HCT116 (cell line): ENCODE results near the gene ZBTB21. TPM values are rescaled to one million over a fixed set of nuclear protein-coding genes. Genes with fewer than 3 reads are reported as not detected.

ENCODE experiments used
- ATAC-seq: fragments of 200-7000 bp; cut with Tn5 transposase; 2 replicates; pipeline ENCODE4 v1.9.1; 2020; ENCODE audit warnings: mild to moderate bottlenecking, moderate library complexity
- BruUV-seq: library from RNA; stranded (reverse); fragments of 400-500 nt; replicated peaks from 2 replicates; lab custom pipeline; 2021; lab: Mats Ljungman, UMichigan
- CTCF ChIA-PET: fragments of 300-600 bp; sonication (Branson Sonifier 250); formaldehyde crosslinking; loops from one replicate; lab custom pipeline; 2021; ENCODE audit warnings: antibody characterized with exemption; lab: Charles Lee
- POLR2A ChIA-PET: fragments of 300-600, 350-600 bp; sonication (Branson Sonifier 250); formaldehyde crosslinking; loops from one replicate; lab custom pipeline; 2021; ENCODE audit warnings: antibody characterized with exemption; lab: Charles Lee
- RAD21 ChIA-PET, 2 experiments: fragments of 300-600 bp; sonication (Branson Sonifier 250); formaldehyde crosslinking; loops; one replicate each; lab custom pipeline; 2023; ENCODE audit warnings: low total read pairs in 2 of 2; ENCODE audit not compliant: uncharacterized antibody in 2 of 2, unreplicated experiment in 2 of 2, low non-redundant PET in 1 of 2; lab: Charles Lee
- DNase-seq: peaks from one replicate; pipeline ENCODE4 v3.0.0-alpha.2; 2010; ENCODE audit warnings: low read depth, low spot score
- H2AFZ ChIP-seq: fragments of 200-600 bp; shearing (Covaris generic), sonication (generic); 2 replicates; pipeline ENCODE4 v1.6.1; 2017; ENCODE audit warnings: low read depth, mixed run types, mixed read lengths, antibody characterized with exemption, low read length; ENCODE audit not compliant: poor library complexity, severe bottlenecking
- H3K27ac ChIP-seq: 2 replicates; pipeline ENCODE4 v1.5.1; 2012; ENCODE audit warnings: low read depth, low read length
- H3K27me3 ChIP-seq: fragments of 200-600 bp; sonication (generic); 2 replicates; pipeline ENCODE4 v1.6.1; 2016; ENCODE audit warnings: mixed run types, low read length, mixed read lengths; ENCODE audit not compliant: insufficient read depth
- H3K36me3 ChIP-seq, 2 experiments: fragments of 200-500 bp in 1 of 2; fragments of 200-600 bp in 1 of 2; sonication (Bioruptor generic) in 1 of 2; sonication (generic) in 1 of 2; 2 replicates each; pipeline versions ENCODE4 v1.5.1 to v1.6.1; 2014 to 2016; ENCODE audit warnings: low read length in 2 of 2, inconsistent platforms in 1 of 2, mixed read lengths in 1 of 2, mixed run types in 1 of 2; ENCODE audit not compliant: insufficient read depth in 2 of 2, control insufficient read depth in 1 of 2
- H3K4me1 ChIP-seq, 2 experiments: fragments of 200-600 bp in 1 of 2; sonication (generic) in 1 of 2; 2 replicates each; pipeline versions ENCODE4 v1.5.1 to v1.6.1; 2012 to 2017; ENCODE audit warnings: low read length in 2 of 2, inconsistent platforms in 1 of 2, mild to moderate bottlenecking in 1 of 2, mixed read lengths in 1 of 2, mixed run types in 1 of 2, moderate library complexity in 1 of 2; ENCODE audit not compliant: insufficient read depth in 2 of 2, control insufficient read depth in 1 of 2
- H3K4me2 ChIP-seq: fragments of 200-600 bp; sonication (generic); 2 replicates; pipeline ENCODE4 v1.6.1; 2017; ENCODE audit warnings: mixed run types, low read length, mixed read lengths
- H3K4me3 ChIP-seq, 2 experiments: fragments of 200-600 bp in 1 of 2; sonication (generic) in 1 of 2; replicated peaks in 1 of 2; 2 replicates each; pipeline ENCODE4 v1.5.1; 2011 to 2016; ENCODE audit warnings: low read length in 2 of 2, control low read depth in 1 of 2, low read depth in 1 of 2, mild to moderate bottlenecking in 1 of 2, mixed read lengths in 1 of 2, mixed run types in 1 of 2
- H3K79me2 ChIP-seq: fragments of 200-600 bp; sonication (generic); 2 replicates; pipeline ENCODE4 v1.6.1; 2017; ENCODE audit warnings: mild to moderate bottlenecking, mixed run types, low read length, moderate library complexity, mixed read lengths; ENCODE audit not compliant: insufficient read depth
- H3K9ac ChIP-seq: fragments of 200-600 bp; sonication (generic); 2 replicates; pipeline ENCODE4 v1.6.1; 2016; ENCODE audit warnings: low read length, mixed read lengths
- H3K9me2 ChIP-seq: fragments of 200-600 bp; sonication (generic), shearing (Covaris generic); 2 replicates; pipeline ENCODE4 v1.6.1; 2017; ENCODE audit warnings: mixed run types, mild to moderate bottlenecking, moderate library complexity; ENCODE audit not compliant: insufficient read depth
- H3K9me3 ChIP-seq, 2 experiments: fragments of 200-500 bp in 1 of 2; fragments of 200-600 bp in 1 of 2; sonication (Bioruptor generic) in 1 of 2; sonication (generic) in 1 of 2; 2 replicates each; pipeline ENCODE4 v1.6.1; 2014 to 2017; ENCODE audit warnings: low read length in 2 of 2, mixed read lengths in 2 of 2, inconsistent platforms in 1 of 2, low read depth in 1 of 2, mild to moderate bottlenecking in 1 of 2, mixed run types in 1 of 2, moderate library complexity in 1 of 2; ENCODE audit not compliant: control insufficient read depth in 1 of 2, insufficient read depth in 1 of 2
- H4K20me1 ChIP-seq: fragments of 200-600 bp; sonication (generic), shearing (Covaris generic); 2 replicates; pipeline ENCODE4 v1.6.1; 2017; ENCODE audit warnings: mixed run types, mild to moderate bottlenecking, moderate library complexity; ENCODE audit not compliant: insufficient read depth
- CBX3 ChIP-seq: IDR thresholded peaks from 2 replicates; pipeline ENCODE4 v1.6.1; 2012; ENCODE audit warnings: low read depth
- CEBPB ChIP-seq: IDR thresholded peaks from 2 replicates; pipeline ENCODE4 v1.6.1; 2012; ENCODE audit warnings: low read depth
- EGR1 ChIP-seq: IDR thresholded peaks from 2 replicates; pipeline ENCODE4 v1.6.1; 2012; ENCODE audit warnings: low read depth
- EZH2 ChIP-seq: fragments of 200-600 bp; sonication (generic); IDR thresholded peaks from 2 replicates; pipeline ENCODE4 v1.6.1; 2017; ENCODE audit warnings: antibody characterized with exemption, mixed run types
- EZH2phosphoT487 ChIP-seq: fragments of 200-600 bp; IDR thresholded peaks from 2 replicates; pipeline ENCODE4 v1.6.1; 2018; ENCODE audit warnings: antibody characterized with exemption, borderline replicate concordance
- POLR2AphosphoS5 ChIP-seq: IDR thresholded peaks from 2 replicates; pipeline ENCODE4 v1.6.1; 2011; ENCODE audit warnings: mild to moderate bottlenecking, low read depth, low read length, moderate library complexity
- REST ChIP-seq: IDR thresholded peaks from 2 replicates; pipeline ENCODE4 v1.6.1; 2012; ENCODE audit warnings: low read depth
- SIN3A ChIP-seq: IDR thresholded peaks from 2 replicates; pipeline ENCODE4 v1.6.1; 2012; ENCODE audit warnings: low read depth
- SRF ChIP-seq: IDR thresholded peaks from 2 replicates; pipeline ENCODE4 v1.6.1; 2012; ENCODE audit warnings: low read depth
- TCF7L2 ChIP-seq: IDR thresholded peaks from 2 replicates; pipeline ENCODE4 v1.7.0; 2011; ENCODE audit warnings: borderline replicate concordance, inconsistent platforms; ENCODE audit not compliant: insufficient read depth, insufficient read length; ENCODE audit errors: extremely low read depth
- YY1 ChIP-seq: IDR thresholded peaks from 2 replicates; pipeline ENCODE4 v1.6.1; 2011; ENCODE audit warnings: low read length, low read depth, moderate library complexity, mild to moderate bottlenecking; ENCODE audit not compliant: insufficient replicate concordance; ENCODE audit errors: extremely low read depth
- ZFX ChIP-seq: fragments of 450-650 bp; IDR thresholded peaks from 2 replicates; pipeline ENCODE4 v1.6.1; 2017
- ZNF274 ChIP-seq: fragments of 200-500 bp; sonication (Bioruptor generic); IDR thresholded peaks from 2 replicates; pipeline ENCODE4 v1.6.1; 2014; ENCODE audit warnings: mild to moderate bottlenecking, low read depth, low read length, inconsistent platforms
- intact Hi-C: fragments of 100-400 bp; cut with micrococcal nuclease; formaldehyde crosslinking; loops from 2 replicates; pipeline ENCODE4 v1.10.0; 2022
- total RNA-seq: library from RNA; stranded (reverse); gene quantifications from one replicate; pipeline ENCODE4 v1.2.1, GENCODE V29; 2021; ENCODE audit not compliant: unreplicated experiment
- TF ChIP-seq, protein P1 (sequence below): IDR thresholded peaks from 2 replicates; pipeline ENCODE4 v1.6.1; 2012
- TF ChIP-seq, protein P2 (sequence below): IDR thresholded peaks from 2 replicates; pipeline ENCODE4 v1.6.1; 2012
- TF ChIP-seq, protein P3 (sequence below), 3 experiments: fragments of 200-600 bp in 1 of 3; sonication (generic) in 1 of 3; IDR thresholded peaks in 2 of 3; conservative IDR thresholded peaks in 1 of 3; 2 replicates each; pipeline ENCODE4 v1.5.1; 2012 to 2017; ENCODE audit warnings: low read depth in 2 of 3, low read length in 2 of 3, antibody characterized with exemption in 1 of 3, borderline replicate concordance in 1 of 3, control low read depth in 1 of 3, mild to moderate bottlenecking in 1 of 3, mixed read lengths in 1 of 3, mixed run types in 1 of 3, moderate library complexity in 1 of 3; ENCODE audit not compliant: insufficient read depth in 1 of 3

The ZBTB21 gene
- total RNA-seq, 1 experiment from 2014 or later: 28.7 TPM

- no peak for TF ChIP-seq SRF
- TF ChIP-seq EZH2phosphoT487: no peak
- no peak for TF ChIP-seq TCF7L2
- TF ChIP-seq CBX3: no peak
- TF ChIP-seq EZH2: no peak
- TF ChIP-seq, protein P1, sequence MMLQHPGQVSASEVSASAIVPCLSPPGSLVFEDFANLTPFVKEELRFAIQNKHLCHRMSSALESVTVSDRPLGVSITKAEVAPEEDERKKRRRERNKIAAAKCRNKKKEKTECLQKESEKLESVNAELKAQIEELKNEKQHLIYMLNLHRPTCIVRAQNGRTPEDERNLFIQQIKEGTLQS: no peak
- no peak for TF ChIP-seq REST
- TF ChIP-seq YY1: no peak
- TF ChIP-seq, protein P2, sequence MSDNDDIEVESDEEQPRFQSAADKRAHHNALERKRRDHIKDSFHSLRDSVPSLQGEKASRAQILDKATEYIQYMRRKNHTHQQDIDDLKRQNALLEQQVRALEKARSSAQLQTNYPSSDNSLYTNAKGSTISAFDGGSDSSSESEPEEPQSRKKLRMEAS: no peak
- TF ChIP-seq CEBPB: no peak
- TF ChIP-seq SIN3A: no peak
- TF ChIP-seq EGR1: no peak
- TF ChIP-seq ZNF274: no peak
- no peak for TF ChIP-seq POLR2AphosphoS5
- no peak for TF ChIP-seq ZFX
- TF ChIP-seq, protein P3, sequence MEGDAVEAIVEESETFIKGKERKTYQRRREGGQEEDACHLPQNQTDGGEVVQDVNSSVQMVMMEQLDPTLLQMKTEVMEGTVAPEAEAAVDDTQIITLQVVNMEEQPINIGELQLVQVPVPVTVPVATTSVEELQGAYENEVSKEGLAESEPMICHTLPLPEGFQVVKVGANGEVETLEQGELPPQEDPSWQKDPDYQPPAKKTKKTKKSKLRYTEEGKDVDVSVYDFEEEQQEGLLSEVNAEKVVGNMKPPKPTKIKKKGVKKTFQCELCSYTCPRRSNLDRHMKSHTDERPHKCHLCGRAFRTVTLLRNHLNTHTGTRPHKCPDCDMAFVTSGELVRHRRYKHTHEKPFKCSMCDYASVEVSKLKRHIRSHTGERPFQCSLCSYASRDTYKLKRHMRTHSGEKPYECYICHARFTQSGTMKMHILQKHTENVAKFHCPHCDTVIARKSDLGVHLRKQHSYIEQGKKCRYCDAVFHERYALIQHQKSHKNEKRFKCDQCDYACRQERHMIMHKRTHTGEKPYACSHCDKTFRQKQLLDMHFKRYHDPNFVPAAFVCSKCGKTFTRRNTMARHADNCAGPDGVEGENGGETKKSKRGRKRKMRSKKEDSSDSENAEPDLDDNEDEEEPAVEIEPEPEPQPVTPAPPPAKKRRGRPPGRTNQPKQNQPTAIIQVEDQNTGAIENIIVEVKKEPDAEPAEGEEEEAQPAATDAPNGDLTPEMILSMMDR (IDR thresholded peaks at IDR 0.05 in 2 of 3, conservative IDR thresholded peaks at IDR 0.05 in 1 of 3; ENCODE audit: borderline replicate concordance in 1 of 3, insufficient read depth in 1 of 3, low read depth in 2 of 3, low read length in 2 of 3): no peak
- CTCF ChIA-PET: no interaction called here
- no peak overlapping the region for H3K27ac ChIP-seq
- H3K36me3 ChIP-seq: peaks cover 10 to 34% of the 10 kb centered on the region in 2 experiments; a peak in 2 of 4 replicates
- intact Hi-C loops: no loop called here
- no peak overlapping the region for H3K4me3 ChIP-seq
- ATAC-seq: no peak
- no peaks in the 10 kb centered on the region for H3K27me3 ChIP-seq
- no peak overlapping the region for H2AFZ ChIP-seq
- no TSS peak for BruUV-seq
- peaks cover 86% of the 10 kb centered on the region for H3K79me2 ChIP-seq
- H3K9me2 ChIP-seq: no peaks in the 10 kb centered on the region
- no peak overlapping the region for H3K4me2 ChIP-seq
- H3K9ac ChIP-seq: no peak overlapping the region
- no peaks in the 10 kb centered on the region; a peak in 1 of 4 replicates for H3K9me3 ChIP-seq
- H3K4me1 ChIP-seq: no peaks in the 10 kb centered on the region
- DNase-seq: no peak
- POLR2A ChIA-PET: no interaction called here
- RAD21 ChIA-PET: no interaction called here
- no peaks in the 10 kb centered on the region; the same call in 1 of the 2 replicates for H4K20me1 ChIP-seq
Measured at GRCh38 chr21:42000908-42001307, 9.3 kb downstream of the ZBTB21 start.
